Keratinocyte (primary cell): ENCODE results near the gene ADAMTS2.

Experiments used
- EZH2 ChIP-seq: IDR thresholded peaks from one replicate; pipeline ENCODE4 v1.6.1; 2012; ENCODE audit warnings: inconsistent platforms, mild to moderate bottlenecking, low read length, moderate library complexity
- TF ChIP-seq, protein P1 (sequence below), 3 experiments: IDR thresholded peaks in 1 of 3; conservative IDR thresholded peaks in 1 of 3; optimal IDR thresholded peaks in 1 of 3; 2 replicates in 2 of 3; 3 replicates in 1 of 3; pipeline versions ENCODE3 to v1.5.1; 2011; ENCODE audit warnings: low read length in 3 of 3, mild to moderate bottlenecking in 3 of 3, moderate library complexity in 2 of 3, control low read depth in 1 of 3, inconsistent platforms in 1 of 3; ENCODE audit not compliant: insufficient read depth in 2 of 3; ENCODE audit errors: extremely low read depth in 1 of 3

DNA sequence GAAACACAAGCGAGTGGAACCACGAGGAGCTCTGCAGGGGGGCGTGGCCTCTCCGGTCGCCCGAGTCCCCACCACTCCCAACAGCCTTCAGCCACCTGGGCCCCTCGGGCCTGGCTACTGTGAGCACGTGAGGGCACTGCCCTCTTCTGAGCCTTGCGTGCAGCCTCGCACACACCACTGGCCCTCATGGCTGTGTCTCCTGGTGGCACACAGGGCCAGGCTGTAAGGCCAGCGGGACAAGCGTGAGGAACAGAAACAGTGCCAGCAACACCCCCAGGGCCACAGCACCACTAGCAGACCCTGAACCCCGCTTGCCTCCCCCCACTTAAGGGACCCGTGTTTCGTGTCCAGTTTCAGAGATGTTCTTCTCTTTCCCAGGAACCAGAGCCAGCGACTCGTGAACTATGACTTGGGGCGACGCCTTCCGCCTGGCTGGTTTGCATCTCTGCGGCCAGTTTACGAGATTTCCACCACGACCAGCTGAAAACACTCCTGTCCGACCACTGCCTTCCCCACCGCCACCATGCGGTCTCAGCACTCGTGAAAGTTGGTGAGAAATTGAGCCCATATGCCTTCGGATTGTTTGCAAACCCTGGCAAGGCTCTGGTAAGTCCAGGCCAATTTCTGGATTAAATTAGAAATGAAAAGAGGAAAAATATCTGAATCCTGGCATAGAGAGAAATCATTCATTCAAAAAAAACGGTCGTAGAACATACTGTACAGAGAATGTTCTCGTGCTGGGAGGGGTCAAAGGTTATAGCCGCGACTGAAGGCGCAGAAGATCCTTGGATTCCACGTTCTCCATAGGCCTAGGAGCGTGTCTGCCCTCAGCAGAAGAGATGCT lies 149.5 kb downstream of the ADAMTS2 start:
- TF ChIP-seq, protein P1, sequence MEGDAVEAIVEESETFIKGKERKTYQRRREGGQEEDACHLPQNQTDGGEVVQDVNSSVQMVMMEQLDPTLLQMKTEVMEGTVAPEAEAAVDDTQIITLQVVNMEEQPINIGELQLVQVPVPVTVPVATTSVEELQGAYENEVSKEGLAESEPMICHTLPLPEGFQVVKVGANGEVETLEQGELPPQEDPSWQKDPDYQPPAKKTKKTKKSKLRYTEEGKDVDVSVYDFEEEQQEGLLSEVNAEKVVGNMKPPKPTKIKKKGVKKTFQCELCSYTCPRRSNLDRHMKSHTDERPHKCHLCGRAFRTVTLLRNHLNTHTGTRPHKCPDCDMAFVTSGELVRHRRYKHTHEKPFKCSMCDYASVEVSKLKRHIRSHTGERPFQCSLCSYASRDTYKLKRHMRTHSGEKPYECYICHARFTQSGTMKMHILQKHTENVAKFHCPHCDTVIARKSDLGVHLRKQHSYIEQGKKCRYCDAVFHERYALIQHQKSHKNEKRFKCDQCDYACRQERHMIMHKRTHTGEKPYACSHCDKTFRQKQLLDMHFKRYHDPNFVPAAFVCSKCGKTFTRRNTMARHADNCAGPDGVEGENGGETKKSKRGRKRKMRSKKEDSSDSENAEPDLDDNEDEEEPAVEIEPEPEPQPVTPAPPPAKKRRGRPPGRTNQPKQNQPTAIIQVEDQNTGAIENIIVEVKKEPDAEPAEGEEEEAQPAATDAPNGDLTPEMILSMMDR (optimal IDR thresholded peaks at IDR 0.05 in 1 of 3, IDR thresholded peaks at IDR 0.05 in 1 of 3, conservative IDR thresholded peaks at IDR 0.05 in 1 of 3; ENCODE audit: extremely low read depth in 1 of 3, insufficient read depth in 2 of 3, low read length in 3 of 3), result no peak
- TF ChIP-seq EZH2, result no peak
